ENCODE results near the gene LIME1. TPM values are rescaled to one million over a fixed set of nuclear protein-coding genes. Genes with fewer than 3 reads are reported as not detected.
A peak's percentile ranks its signal among the peaks of the same experiment; 100 is the strongest.

LIME1 gene
- polyA plus RNA-seq, 2 of the 4 experiments (the other 2 are of a cell fraction) = 2.5 to 6.5 TPM

- Histone ChIP-seq H3K9me3 (no peaks in the 10 kb centered on the region), H3K4me1 (no peaks in the 10 kb centered on the region), H3K27ac (no peak overlapping the region), H3K4me3 (no peak overlapping the region), H3K4me2 (no peak overlapping the region)
- no peak for FAIRE-seq
- DNase-seq (ENCODE audit: low read depth in 1 of 2, low spot score in 1 of 2) = no peak
- ATAC-seq = no peak
- ChIA-PET POLR2A (no interaction called here), CTCF (interaction anchor here (1.5 to 1.6 kb wide), 2 partner anchors 16 to 233 kb away, joined by 4 to 6 read pairs; partner anchors contain the start of gene PTK6)
- WGBS (ENCODE audit: missing lambda C conversion rate) = 87% methylated on average over 30 of the region's 31 CpGs
- TF ChIP-seq FOSB (CRISPR knock-in tag; IDR thresholded peaks at IDR 0.05) (no peak), MAX (IDR thresholded peaks at IDR 0.05) (no peak), MYC (IDR thresholded peaks at IDR 0.05; ENCODE audit: borderline replicate concordance, low read length) (no peak), KDM5A (IDR thresholded peaks at IDR 0.05) (no peak), EHF (CRISPR knock-in tag; IDR thresholded peaks at IDR 0.05) (no peak), JUNB (IDR thresholded peaks at IDR 0.05) (no peak), CTCF (IDR thresholded peaks at IDR 0.05) (no peak), GATA3 (IDR thresholded peaks at IDR 0.05; ENCODE audit: borderline replicate concordance) (no peak)
Observed at GRCh38 chr20:63769891-63770474, 33.5 kb downstream of the LIME1 start.

GRCh38 chr20:63771046-63771707 is 34.7 kb downstream of the LIME1 start:
- H3K9me3 ChIP-seq = no peaks in the 10 kb centered on the region
- WGBS (ENCODE audit: missing lambda C conversion rate) = 91% methylated on average over 41 of the region's 52 CpGs
- FAIRE-seq = no peak
- TF ChIP-seq PBX3 (IDR thresholded peaks at IDR 0.05) = no peak
- no peak overlapping the region for H3K4me2 ChIP-seq
- ATAC-seq = no peak
- no peaks in the 10 kb centered on the region for H3K4me1 ChIP-seq
- no peak overlapping the region for H3K27ac ChIP-seq
- ChIA-PET POLR2A (no interaction called here), CTCF (interaction anchor here (1.9 kb wide), 1 partner anchor 15 kb away, joined by 9 read pairs; no protein-coding TSS in a partner anchor)
- H3K4me3 ChIP-seq = no peak overlapping the region
- no peak for DNase-seq (ENCODE audit: low read depth in 1 of 2, low spot score in 1 of 2)

- FAIRE-seq = no peak
- TF ChIP-seq HMGXB4 (CRISPR knock-in tag; IDR thresholded peaks at IDR 0.05; ENCODE audit: borderline replicate concordance) (no peak), TP53 (CRISPR knock-in tag; IDR thresholded peaks at IDR 0.05) (no peak), EHMT2 (IDR thresholded peaks at IDR 0.05; ENCODE audit: low read depth) (no peak), CEBPB (IDR thresholded peaks at IDR 0.05) (0 out of 4 replicates have a peak, but pooled peaks of 1 of the 2 experiments have one; percentile 15)
- Histone ChIP-seq H3K4me1 (peaks cover 2% of the 10 kb centered on the region; the same call in 2 of the 3 replicates), H3K27ac (no peak overlapping the region), H3K4me2 (no peak overlapping the region), H3K9me3 (no peaks in the 10 kb centered on the region), H3K4me3 (no peak overlapping the region)
- whole genome bisulfite sequencing (ENCODE audit: missing lambda C conversion rate) = 71% methylated on average over 17 of the region's 20 CpGs
- ATAC-seq = no peak
- DNase-seq (ENCODE audit: low read depth in 1 of 2, low spot score in 1 of 2) = no peak
- CTCF ChIA-PET = interaction anchor here (1.0 to 1.9 kb wide), 5 partner anchors 10 to 201 kb away, joined by 3 to 9 read pairs (median 3); no protein-coding TSS in a partner anchor
- POLR2A ChIA-PET = no interaction called here
Observed at GRCh38 chr20:63772781-63773518, 36.5 kb downstream of the LIME1 start.
